ENCODE results near the gene TTC23L.
A peak's percentile ranks its signal among the peaks of the same experiment; 100 is the strongest.

The TTC23L gene

GRCh38 chr5:34870382-34870781 lies 31.4 kb downstream of the TTC23L start:
- DNase-seq (ENCODE audit: low read depth): no peak

GRCh38 chr5:34876275-34876674 lies 37.3 kb downstream of the TTC23L start:
- DNase-seq (ENCODE audit: low read depth): no peak

- DNase-seq (ENCODE audit: low read depth): no peak
Measured at GRCh38 chr5:34881246-34881645, 42.3 kb downstream of the TTC23L start.

- DNase-seq (ENCODE audit: low read depth): no peak
Measured at GRCh38 chr5:34886392-34887119, 47.6 kb downstream of the TTC23L start.

GRCh38 chr5:34889394-34889793 lies 50.4 kb downstream of the TTC23L start:
- DNase-seq (ENCODE audit: low read depth): no peak

- no peak for DNase-seq (ENCODE audit: low read depth)
Measured at GRCh38 chr5:34891981-34892380, 53.0 kb downstream of the TTC23L start.

GRCh38 chr5:34892414-34892813 lies 53.5 kb downstream of the TTC23L start:
- DNase-seq (ENCODE audit: low read depth): no peak

GRCh38 chr5:34894716-34895115 lies 55.8 kb downstream of the TTC23L start:
- DNase-seq (ENCODE audit: low read depth): no peak

GRCh38 chr5:34895641-34896419 lies 56.9 kb downstream of the TTC23L start:
- DNase-seq (ENCODE audit: low read depth): peak; percentile 85

GRCh38 chr5:34897646-34898045 lies 58.7 kb downstream of the TTC23L start:
- no peak for DNase-seq (ENCODE audit: low read depth)

GRCh38 chr5:34898258-34898895 lies 59.4 kb downstream of the TTC23L start:
- DNase-seq (ENCODE audit: low read depth): peak; percentile 72

- DNase-seq (ENCODE audit: low read depth): no peak
Measured at GRCh38 chr5:34899066-34899465, 60.1 kb downstream of the TTC23L start.

GRCh38 chr5:34900652-34901051 lies 61.7 kb downstream of the TTC23L start:
- DNase-seq (ENCODE audit: low read depth): no peak

GRCh38 chr5:34903260-34903659 lies 64.3 kb downstream of the TTC23L start:
- no peak for DNase-seq (ENCODE audit: low read depth)

- no peak for DNase-seq (ENCODE audit: low read depth)
Measured at GRCh38 chr5:34905564-34905963, 66.6 kb downstream of the TTC23L start.

- peak; percentile 84 for DNase-seq (ENCODE audit: low read depth)
Measured at GRCh38 chr5:34913072-34913471, 74.1 kb downstream of the TTC23L start.

- DNase-seq (ENCODE audit: low read depth): peak; percentile 83
Measured at GRCh38 chr5:34914671-34915138, 75.7 kb downstream of the TTC23L start.

GRCh38 chr5:34915139-34915855 lies 76.3 kb downstream of the TTC23L start, which contains the start of the genes BRIX1 and RAD1:
BRIX1 (plus strand) TSS chr5:34915711; CDS start chr5:34915739, 28 bp downstream.
RAD1 (minus strand) TSS chr5:34915504; CDS start chr5:34914892, 612 bp downstream.
- DNase-seq (ENCODE audit: low read depth): peak; percentile 97

- DNase-seq (ENCODE audit: low read depth): no peak
Measured at GRCh38 chr5:34915856-34916192, 76.9 kb downstream of the TTC23L start.

GRCh38 chr5:34916518-34916917 lies 77.6 kb downstream of the TTC23L start:
- DNase-seq (ENCODE audit: low read depth): no peak

GRCh38 chr5:34918025-34918424 lies 79.1 kb downstream of the TTC23L start:
- no peak for DNase-seq (ENCODE audit: low read depth)

- no peak for DNase-seq (ENCODE audit: low read depth)
Measured at GRCh38 chr5:34919077-34919476, 80.1 kb downstream of the TTC23L start.
